HG02763 (cell line): Measurements from ENCODE around the gene CELSR3.

ENCODE experiments used
- ATAC-seq: cut with Tn5 transposase; IDR thresholded peaks from one replicate; pipeline ENCODE4 v1.9.1; 2021; ENCODE audit warnings: mild to moderate bottlenecking, moderate library complexity; ENCODE audit not compliant: unreplicated experiment

Gene CELSR3

DNA sequence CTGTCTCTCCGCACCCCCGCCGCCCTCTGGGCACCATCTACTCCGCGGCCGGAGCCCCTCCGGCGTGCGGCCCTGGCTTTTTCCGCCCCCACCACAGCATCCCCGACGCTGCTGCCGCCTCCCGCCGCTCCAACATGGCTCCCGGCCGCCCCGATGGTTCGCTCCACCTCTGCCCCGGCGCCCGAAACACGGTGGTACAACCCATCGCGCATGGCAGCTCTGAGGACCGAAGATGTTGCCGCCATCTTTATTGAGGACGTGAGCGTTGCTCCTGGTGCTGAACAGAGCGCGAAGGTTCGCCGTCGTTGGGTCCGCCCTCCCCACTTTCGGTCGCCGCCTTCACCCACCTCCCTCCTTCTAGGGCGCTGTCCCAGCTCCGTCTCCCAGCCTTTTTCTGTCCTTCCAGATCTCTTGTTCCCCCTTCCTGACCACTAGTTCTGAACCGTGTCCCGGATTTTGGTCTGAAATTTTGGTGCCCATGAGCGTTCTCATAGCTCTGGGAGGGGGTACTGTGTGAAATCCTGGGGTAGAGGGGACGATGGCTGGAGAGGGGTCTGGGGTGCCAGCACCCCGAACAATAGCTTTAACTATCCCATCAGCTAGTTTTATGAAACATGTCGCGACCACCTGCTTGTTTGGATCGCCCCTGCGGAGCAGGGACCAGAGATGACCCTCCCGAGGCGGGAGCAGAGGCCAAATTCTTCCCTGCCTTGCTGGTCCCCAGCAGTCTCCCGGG, at the start of gene CELSR3:
CELSR3 (minus strand) TSS at position 134 of the 736 bp plus-strand sequence. CDS start 252 bp downstream, outside the sequence.
- ATAC-seq, result no peak

DNA sequence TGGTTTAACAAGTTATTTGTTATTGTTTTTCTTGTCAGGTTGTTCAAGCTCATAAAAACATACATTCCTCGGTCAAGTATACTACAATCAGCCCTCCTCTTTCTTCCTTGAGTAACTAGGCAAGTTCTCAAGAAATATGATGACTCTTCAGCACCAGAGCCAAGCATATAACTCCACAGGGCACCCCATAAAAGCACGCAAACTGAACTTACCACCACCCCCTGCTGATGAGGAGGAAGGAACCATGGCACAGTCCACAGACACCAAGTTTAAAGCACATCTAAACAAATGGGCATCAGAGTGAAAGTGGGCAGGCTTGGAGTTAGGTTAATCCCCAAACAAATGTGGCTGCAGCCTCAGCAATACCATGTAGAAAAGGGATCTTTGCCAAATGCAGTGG, 49.0 kb upstream of the CELSR3 start:
- no peak for ATAC-seq

- no peak for ATAC-seq
These were observed 46.4 kb upstream of the CELSR3 start for GRCh38 chr3:48709051-48709461.

- no peak for ATAC-seq
These were observed 45.8 kb upstream of the CELSR3 start for GRCh38 chr3:48708481-48708889.

DNA sequence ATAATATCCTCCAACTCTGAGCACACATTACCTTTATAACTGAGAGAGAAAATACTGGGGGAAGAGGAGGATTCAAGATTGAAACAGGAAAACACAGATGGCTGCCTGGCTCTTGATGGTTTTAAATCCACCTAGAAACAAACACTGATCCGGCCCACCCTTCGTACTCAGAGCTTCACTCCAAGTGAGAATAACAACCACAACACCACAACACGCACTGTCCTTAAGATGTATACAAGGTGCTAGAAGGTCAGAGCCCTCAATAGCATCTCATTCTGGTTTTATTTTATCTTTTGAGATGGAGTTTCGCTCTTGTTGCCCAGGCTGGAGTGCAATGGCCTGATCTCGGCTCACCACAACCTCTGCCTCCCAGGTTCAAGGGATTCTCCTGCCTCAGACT, 44.5 kb upstream of the CELSR3 start:
- ATAC-seq, result no peak

DNA sequence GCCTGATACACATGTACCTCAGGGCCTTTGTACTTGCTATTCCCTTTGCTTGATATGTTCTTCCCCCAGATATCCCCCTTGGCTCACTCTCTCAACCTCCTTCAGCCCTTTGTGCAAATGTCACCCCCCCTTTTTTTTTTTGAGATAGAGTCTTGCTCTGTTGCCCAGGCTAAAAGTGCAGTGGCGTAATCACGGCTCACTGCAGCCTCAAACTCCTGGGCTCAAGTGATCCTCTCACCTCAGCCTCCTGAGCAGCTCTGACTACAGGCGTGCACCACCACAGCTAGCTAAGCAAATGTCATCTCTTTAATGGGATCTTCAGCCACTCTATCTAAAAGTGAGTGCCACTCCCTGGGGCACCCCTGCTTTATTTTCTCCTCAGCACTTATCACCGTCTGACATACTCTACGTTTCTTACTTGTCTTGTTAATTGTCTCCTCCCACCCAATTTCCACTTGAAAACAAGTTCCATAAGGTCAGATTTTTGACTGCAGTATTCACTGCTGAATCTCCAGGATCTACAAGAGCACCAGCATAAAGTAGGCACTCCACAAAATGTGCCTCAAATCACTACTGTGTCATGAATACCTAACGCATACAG, 39.7 kb upstream of the CELSR3 start:
- ATAC-seq, result no peak

DNA sequence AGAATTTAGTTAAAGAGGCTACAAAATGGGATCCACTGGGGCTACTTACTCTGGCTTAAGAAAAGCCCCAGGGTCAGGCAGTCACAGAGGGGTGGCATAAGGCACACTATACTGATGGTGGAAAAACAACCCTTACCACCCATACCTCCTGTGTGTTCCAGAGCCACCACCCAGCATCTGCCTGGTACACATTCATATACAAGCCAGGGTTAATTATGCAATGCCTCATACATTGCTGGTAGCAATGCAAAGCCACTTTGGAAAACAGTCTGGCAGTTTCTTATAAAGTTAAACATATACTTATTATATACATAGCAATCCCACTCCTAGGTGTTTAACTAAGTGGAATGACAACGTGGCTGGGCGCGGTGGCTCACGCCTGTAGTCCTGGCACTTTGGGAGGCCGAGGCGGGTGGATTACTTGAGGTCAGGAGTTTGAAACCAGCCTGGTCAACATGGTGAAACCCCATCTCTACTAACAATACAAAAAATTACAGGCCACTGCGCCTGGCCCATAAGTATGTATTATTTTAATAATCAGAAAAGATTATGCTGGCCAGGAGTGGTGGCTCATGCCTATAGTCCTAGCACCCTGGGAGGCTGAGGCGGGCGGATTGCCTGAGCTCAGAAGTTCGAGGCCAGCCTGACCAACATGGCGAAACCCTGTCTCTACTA, 38.2 kb upstream of the CELSR3 start:
- ATAC-seq, result no peak

GRCh38 chr3:48698891-48699290, 36.2 kb upstream of the CELSR3 start:
- no peak for ATAC-seq

- no peak for ATAC-seq
These were observed 35.3 kb upstream of the CELSR3 start for GRCh38 chr3:48697952-48698351.

- no peak for ATAC-seq
These were observed 33.9 kb upstream of the CELSR3 start for GRCh38 chr3:48696601-48697000.

DNA sequence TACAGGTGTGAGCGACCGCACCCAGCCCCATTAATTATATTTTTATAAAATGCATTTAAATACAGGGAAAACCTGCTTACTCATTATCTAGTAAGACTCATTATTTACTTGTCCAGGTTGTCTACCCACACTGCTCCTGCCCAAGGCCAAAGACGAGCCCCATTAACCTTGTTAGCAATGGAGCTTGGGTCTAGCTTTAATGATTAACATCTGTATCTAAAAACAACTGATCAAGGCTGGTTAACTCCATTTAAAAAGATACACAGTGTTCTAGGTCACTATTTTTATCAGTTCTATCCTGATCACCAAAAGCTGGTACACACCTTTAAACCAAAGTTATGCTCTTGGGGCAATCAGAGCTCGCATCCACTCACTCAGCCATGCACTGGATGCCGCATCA, 33.5 kb upstream of the CELSR3 start:
- ATAC-seq, result no peak

GRCh38 chr3:48695393-48695753, 32.7 kb upstream of the CELSR3 start:
- no peak for ATAC-seq

DNA sequence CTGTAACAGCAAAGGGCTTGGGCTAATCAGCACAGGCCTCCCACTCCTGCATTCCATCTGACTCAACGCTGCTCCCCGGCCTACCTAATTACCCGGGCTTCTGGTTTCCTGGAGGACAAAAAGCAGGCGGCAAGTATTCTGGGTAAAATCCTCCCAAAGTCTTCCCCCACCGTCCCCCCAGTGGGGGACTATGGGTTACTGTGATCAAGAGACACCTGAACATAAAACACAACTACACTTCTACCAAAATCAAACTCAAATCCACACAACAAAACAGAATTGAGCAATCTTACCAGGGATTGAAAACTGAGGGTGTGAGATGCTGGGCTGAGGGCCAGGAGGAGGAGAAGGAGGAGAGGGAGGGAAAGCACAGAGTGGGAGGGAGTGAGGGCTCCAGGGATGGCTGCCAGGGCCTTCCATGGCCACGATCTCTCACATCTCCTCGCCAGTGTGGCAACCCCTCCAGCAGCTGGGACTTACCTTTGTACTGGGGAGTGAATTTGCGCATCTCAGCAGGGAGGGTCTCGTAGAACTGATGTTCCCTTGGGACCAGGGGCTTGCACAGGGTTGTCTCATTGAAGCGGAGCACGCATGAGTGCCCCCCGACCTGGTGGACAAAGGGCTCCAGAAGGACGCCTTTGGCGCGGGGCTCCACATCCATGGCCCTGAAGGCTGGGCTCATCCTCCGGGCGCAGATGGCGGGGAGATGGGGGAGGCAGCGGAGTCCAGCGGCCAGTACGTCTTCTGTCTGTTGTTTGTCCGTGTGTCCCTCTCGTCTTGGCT, 32.1 kb upstream of the CELSR3 start:
- ATAC-seq, result no peak

DNA sequence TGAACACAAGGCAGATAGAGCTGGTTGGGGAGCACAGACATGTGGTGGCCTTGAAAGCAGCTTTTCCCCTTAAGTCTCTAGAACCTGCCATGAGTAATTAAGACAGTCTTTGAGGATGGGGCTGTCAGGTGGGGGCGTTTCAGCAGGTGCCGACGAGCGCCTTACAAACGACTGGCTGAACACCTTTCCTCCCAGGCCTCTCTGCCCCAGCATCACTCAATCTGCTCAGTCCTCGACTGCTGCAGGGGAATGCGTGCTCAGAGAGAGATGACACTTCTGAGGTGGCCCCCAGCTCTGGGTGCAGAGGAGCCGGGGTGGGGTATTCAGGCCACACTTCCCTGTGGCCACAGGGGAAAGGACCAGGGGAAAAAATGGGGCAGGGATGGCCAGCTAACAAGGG, 31.1 kb upstream of the CELSR3 start:
- no peak for ATAC-seq

DNA sequence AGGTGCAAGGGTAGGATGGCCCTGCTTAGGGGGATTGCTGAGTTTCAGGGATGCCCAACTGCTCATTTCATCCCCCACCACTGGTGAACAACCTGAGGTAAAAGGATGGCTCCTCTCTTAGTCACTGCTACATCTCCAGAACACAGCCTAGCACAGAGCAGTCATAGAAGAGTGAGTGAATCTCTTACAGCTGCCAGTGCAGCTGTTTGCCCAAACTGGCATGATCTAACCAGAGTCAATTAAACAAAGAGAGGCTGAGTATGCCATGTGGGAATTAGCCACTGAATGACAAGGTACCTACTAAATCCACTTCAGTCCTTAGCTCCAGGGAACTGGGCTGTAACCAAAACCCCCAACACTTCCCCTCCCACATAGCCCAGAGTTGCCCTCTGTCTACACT, 29.9 kb upstream of the CELSR3 start:
- no peak for ATAC-seq

- ATAC-seq, result no peak
These were observed 28.3 kb upstream of the CELSR3 start for GRCh38 chr3:48690846-48691458.

GRCh38 chr3:48689384-48689783, 26.7 kb upstream of the CELSR3 start:
- no peak for ATAC-seq

GRCh38 chr3:48688737-48689075, 26.0 kb upstream of the CELSR3 start:
- no peak for ATAC-seq

- ATAC-seq, result no peak
These were observed 25.5 kb upstream of the CELSR3 start for GRCh38 chr3:48688032-48688736.

- no peak for ATAC-seq
These were observed 24.6 kb upstream of the CELSR3 start for GRCh38 chr3:48687220-48687678.
